Endothelial cell of umbilical vein (primary cell): ENCODE results near the gene FRRS1L. TPM values are rescaled to one million over a fixed set of nuclear protein-coding genes. Genes with fewer than 3 reads are reported as not detected.

ENCODE experiments used
- BruUV-seq: library from RNA; stranded (reverse); fragments of 400-500 nt; replicated peaks from 2 replicates; lab custom pipeline; 2021; lab: Mats Ljungman, UMichigan
- CTCF ChIA-PET: fragments of 300-600, 350-600 bp; sonication (Branson Sonifier 250); formaldehyde crosslinking; loops from one replicate; lab custom pipeline; 2021; ENCODE audit warnings: antibody characterized with exemption, inconsistent platforms; lab: Charles Lee
- POLR2A ChIA-PET: fragments of 300-600, 350-600 bp; sonication (Branson Sonifier 250); formaldehyde crosslinking; loops from one replicate; lab custom pipeline; 2021; ENCODE audit warnings: antibody characterized with exemption, inconsistent platforms; lab: Charles Lee
- DNase-seq: peaks from one replicate; pipeline ENCODE4 v3.0.0-alpha.2; 2011; ENCODE audit warnings: low read depth, low spot score
- FAIRE-seq: peaks from 2 replicates; lab custom pipeline; 2011; peaks lifted over from hg19 to GRCh38; lab: Jason Lieb, UNC
- H2AFZ ChIP-seq: 2 replicates; pipeline ENCODE4 v1.6.0; 2012; ENCODE audit warnings: low read depth, low read length, control low read depth, inconsistent platforms
- H3K27ac ChIP-seq: 2 replicates; pipeline ENCODE4 v1.5.1; 2011; ENCODE audit warnings: low read depth, mild to moderate bottlenecking, control low read depth, low read length, moderate library complexity; ENCODE audit not compliant: insufficient read depth
- H3K27me3 ChIP-seq, 2 experiments: 2 replicates each; pipeline versions ENCODE4 v1.6.0 to v1.6.1; 2011; ENCODE audit warnings: low read length in 2 of 2, mixed read lengths in 1 of 2; ENCODE audit not compliant: control insufficient read depth in 2 of 2, insufficient read depth in 2 of 2
- H3K36me3 ChIP-seq, 2 experiments: 2 replicates in 1 of 2; 3 replicates in 1 of 2; pipeline ENCODE4 v1.5.1; 2011; ENCODE audit warnings: low read length in 2 of 2, mild to moderate bottlenecking in 1 of 2, moderate library complexity in 1 of 2; ENCODE audit not compliant: control insufficient read depth in 2 of 2, insufficient read depth in 2 of 2; ENCODE audit errors: extremely low read depth in 1 of 2
- H3K4me1 ChIP-seq: 3 replicates; pipeline ENCODE4 v1.5.1; 2011; ENCODE audit warnings: mild to moderate bottlenecking, low read length; ENCODE audit not compliant: control insufficient read depth, insufficient read depth; ENCODE audit errors: extremely low read depth
- H3K4me2 ChIP-seq: 2 replicates; pipeline ENCODE4 v1.6.1; 2011; ENCODE audit warnings: low read length, control low read depth, mixed read lengths; ENCODE audit not compliant: insufficient read depth
- H3K4me3 ChIP-seq, 3 experiments: fragments of 200-600 bp in 1 of 3; sonication (generic), shearing (Covaris generic) in 1 of 3; replicated peaks in 1 of 3; 2 replicates each; pipeline ENCODE4 v1.5.1; 2011 to 2016; ENCODE audit warnings: control low read depth in 3 of 3, low read length in 3 of 3, mild to moderate bottlenecking in 2 of 3, inconsistent platforms in 1 of 3, low read depth in 1 of 3, moderate library complexity in 1 of 3; ENCODE audit not compliant: insufficient read depth in 1 of 3
- H3K79me2 ChIP-seq: 2 replicates; pipeline ENCODE4 v1.6.0; 2012; ENCODE audit warnings: low read length, inconsistent platforms; ENCODE audit not compliant: control insufficient read depth, insufficient read depth
- H3K9ac ChIP-seq: replicated peaks from 2 replicates; pipeline ENCODE3; 2011; ENCODE audit warnings: low read length, control low read depth; ENCODE audit not compliant: insufficient read depth; ENCODE audit errors: extremely low read depth
- H3K9me1 ChIP-seq: replicated peaks from 3 replicates; pipeline ENCODE4 v1.6.0; 2011; ENCODE audit warnings: mild to moderate bottlenecking, low read length; ENCODE audit not compliant: control insufficient read depth, insufficient read depth; ENCODE audit errors: extremely low read depth
- H3K9me3 ChIP-seq: replicated peaks from 2 replicates; pipeline ENCODE4 v1.5.1; 2012; ENCODE audit warnings: low read length, inconsistent platforms; ENCODE audit not compliant: control insufficient read depth, insufficient read depth
- H4K20me1 ChIP-seq: replicated peaks from 2 replicates; pipeline ENCODE3; 2011; ENCODE audit warnings: mild to moderate bottlenecking, low read length; ENCODE audit not compliant: control insufficient read depth, insufficient read depth; ENCODE audit errors: extremely low read depth
- EZH2 ChIP-seq: IDR thresholded peaks from 2 replicates; pipeline ENCODE4 v1.6.1; 2012; ENCODE audit warnings: borderline replicate concordance, low read depth, mild to moderate bottlenecking, moderate library complexity, low read length, inconsistent platforms; ENCODE audit not compliant: severe bottlenecking
- FOS ChIP-seq: IDR thresholded peaks from 2 replicates; pipeline ENCODE4 v1.6.1; 2011; ENCODE audit warnings: mild to moderate bottlenecking, low read length, moderate library complexity, borderline replicate concordance; ENCODE audit not compliant: insufficient read depth
- GATA2 ChIP-seq: IDR thresholded peaks from 2 replicates; pipeline ENCODE4 v1.7.0; 2011; ENCODE audit warnings: low read depth, mild to moderate bottlenecking, moderate library complexity, mixed read lengths, low read length; ENCODE audit not compliant: insufficient read length, insufficient read depth
- JUN ChIP-seq: IDR thresholded peaks from 2 replicates; pipeline ENCODE4 v1.6.1; 2011; ENCODE audit warnings: borderline replicate concordance, low read depth; ENCODE audit not compliant: insufficient read length, insufficient read depth
- MAX ChIP-seq: IDR thresholded peaks from 2 replicates; pipeline ENCODE4 v1.6.1; 2011; ENCODE audit not compliant: insufficient read depth, insufficient read length
- POLR2A ChIP-seq: IDR thresholded peaks from 2 replicates; pipeline ENCODE4 v1.6.1; 2012; ENCODE audit warnings: low read depth, mild to moderate bottlenecking, control low read depth, low read length
- POLR2AphosphoS5 ChIP-seq: IDR thresholded peaks from 2 replicates; pipeline ENCODE4 v1.6.1; 2012; ENCODE audit warnings: low read depth, mild to moderate bottlenecking, control low read depth, low read length, moderate library complexity; ENCODE audit not compliant: insufficient read depth
- dilution Hi-C: fragments of 300-500 bp; cut with MboI; formaldehyde crosslinking; loops from one replicate; pipeline ENCODE4 v1.15.0; 2019; ENCODE audit warnings: low sequenced_read_pairs; ENCODE audit not compliant: extremely low pct_ligation_motif_present
- intact Hi-C: fragments of 100-400 bp; cut with micrococcal nuclease; formaldehyde crosslinking; loops from one replicate; pipeline ENCODE4 v1.10.0; 2022
- polyA plus RNA-seq, 4 experiments: library from polyadenylated mRNA; depleted of rRNA in 3 of 4; stranded (reverse) in 3 of 4; unstranded in 1 of 4; fragments of >200 nt; gene quantifications; 2 replicates each; pipeline versions ENCODE4 v1.2.1 to v1.2.3, GENCODE V29; 2011 to 2012; ENCODE audit warnings: missing spikeins in 1 of 4
- total RNA-seq: library from RNA; stranded (reverse); gene quantifications from 2 replicates; pipeline ENCODE4 v1.2.3, GENCODE V29; 2021

Gene FRRS1L
- total and polyA plus RNA-seq, 2 donors (not counting 3 experiments of a cell fraction or from before 2014, with no cell fraction given): not detected

- no peaks in the 10 kb centered on the region for H4K20me1 ChIP-seq
- H3K4me2 ChIP-seq: peak overlapping the region; percentile 80
- H2AFZ ChIP-seq: no peak overlapping the region
- peaks cover 76% of the 10 kb centered on the region for H3K79me2 ChIP-seq
- TF ChIP-seq GATA2: peak; percentile 27
- peak; percentile 32 for TF ChIP-seq JUN
- TF ChIP-seq EZH2: no peak
- peak; percentile 48 for TF ChIP-seq FOS
- no peak for TF ChIP-seq MAX
- no peak for TF ChIP-seq POLR2A
- TF ChIP-seq POLR2AphosphoS5: no peak
- no peaks in the 10 kb centered on the region for H3K36me3 ChIP-seq
- peaks cover 52% of the 10 kb centered on the region for H3K4me1 ChIP-seq
- TSS peak; percentile 59 for BruUV-seq
- intact Hi-C loops: loop anchor here (10.0 kb wide), 1 partner anchor 1823 kb away; the partner anchor contains the start of gene RAD23B
- CTCF ChIA-PET: interaction anchor here (2.8 kb wide), 1 partner anchor 11 kb away, joined by 16 read pairs; the partner anchor contains the start of gene TMEM245
- no peaks in the 10 kb centered on the region for H3K9me3 ChIP-seq
- peak overlapping the region; percentile 55 for H3K27ac ChIP-seq
- DNase-seq (peak; percentile 82), FAIRE-seq (peak; percentile 75)
- peak overlapping the region; percentile 36 for H3K9ac ChIP-seq
- dilution Hi-C loops: no loop called here
- POLR2A ChIA-PET: no interaction called here
- H3K9me1 ChIP-seq: no peaks in the 10 kb centered on the region
- H3K4me3 ChIP-seq: no peak overlapping the region
- no peaks in the 10 kb centered on the region for H3K27me3 ChIP-seq
Measured at GRCh38 chr9:109107402-109108240, 59.4 kb downstream of the FRRS1L start.
